Epithelial cell of esophagus (primary cell): Measurements from ENCODE around the gene INSRR.

Experiments
- DNase-seq: peaks from one replicate; pipeline ENCODE4 v3.0.0; 2010; ENCODE audit warnings: low read depth
- H3K4me3 ChIP-seq: 2 replicates; pipeline ENCODE4 v1.5.1; 2011; ENCODE audit warnings: mild to moderate bottlenecking, low read length, control low read depth
- CTCF ChIP-seq: IDR thresholded peaks from 2 replicates; pipeline ENCODE4 v1.5.1; 2011; ENCODE audit warnings: low read depth, mild to moderate bottlenecking, low read length, control low read depth, inconsistent platforms; ENCODE audit not compliant: insufficient read depth; ENCODE audit errors: missing control alignments

The INSRR gene

GRCh38 chr1:156847591-156848460 is 11.1 kb downstream of the INSRR start:
- H3K4me3 ChIP-seq = no peak overlapping the region
- DNase-seq = no peak
- no peak for TF ChIP-seq CTCF

GRCh38 chr1:156846643-156847042 is 12.3 kb downstream of the INSRR start:
- no peak for TF ChIP-seq CTCF
- no peak for DNase-seq
- H3K4me3 ChIP-seq = no peak overlapping the region

- H3K4me3 ChIP-seq = no peak overlapping the region
- no peak for DNase-seq
- TF ChIP-seq CTCF = no peak
Measured at GRCh38 chr1:156845953-156846545, 12.9 kb downstream of the INSRR start.

- no peak for TF ChIP-seq CTCF
- H3K4me3 ChIP-seq = no peak overlapping the region
- peak; percentile 11 for DNase-seq
Measured at GRCh38 chr1:156845055-156845952, 13.6 kb downstream of the INSRR start.

- no peak for TF ChIP-seq CTCF
- H3K4me3 ChIP-seq = no peak overlapping the region
Measured at GRCh38 chr1:156844638-156845037, 14.3 kb downstream of the INSRR start.

GRCh38 chr1:156844102-156844501 is 14.8 kb downstream of the INSRR start:
- no peak for TF ChIP-seq CTCF
- no peak for DNase-seq
- H3K4me3 ChIP-seq = no peak overlapping the region

More at GRCh38 chr1:156844638-156845037, 14.3 kb downstream of the INSRR start:
- DNase-seq = no peak
